Jurkat, Clone E6-1 (cell line): Measurements from ENCODE around the gene MUC12.

Source experiments
- DNase-seq: peaks from one replicate; pipeline ENCODE4 v3.0.0-alpha.2; 2011; ENCODE audit warnings: low read depth, low spot score
- H3K4me3 ChIP-seq: 2 replicates; pipeline ENCODE4 v1.5.1; 2011; ENCODE audit warnings: mild to moderate bottlenecking, low read length, control low read depth, moderate library complexity

The MUC12 gene

DNA sequence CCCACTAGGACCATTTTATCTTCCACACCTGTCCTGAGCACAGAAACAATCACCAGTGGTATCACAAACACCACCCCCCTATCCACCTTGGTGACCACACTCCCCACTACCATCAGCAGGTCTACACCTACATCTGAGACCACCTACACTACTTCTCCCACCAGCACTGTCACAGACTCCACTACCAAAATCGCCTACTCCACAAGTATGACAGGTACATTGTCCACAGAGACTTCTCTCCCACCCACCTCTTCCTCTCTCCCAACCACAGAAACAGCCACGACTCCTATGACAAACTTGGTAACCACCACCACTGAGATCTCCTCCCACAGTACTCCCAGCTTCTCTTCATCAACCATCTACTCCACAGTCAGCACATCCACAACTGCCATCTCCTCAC lies 16.7 kb upstream of the MUC12 start:
- no peak for DNase-seq
- no peak overlapping the region for H3K4me3 ChIP-seq

DNA sequence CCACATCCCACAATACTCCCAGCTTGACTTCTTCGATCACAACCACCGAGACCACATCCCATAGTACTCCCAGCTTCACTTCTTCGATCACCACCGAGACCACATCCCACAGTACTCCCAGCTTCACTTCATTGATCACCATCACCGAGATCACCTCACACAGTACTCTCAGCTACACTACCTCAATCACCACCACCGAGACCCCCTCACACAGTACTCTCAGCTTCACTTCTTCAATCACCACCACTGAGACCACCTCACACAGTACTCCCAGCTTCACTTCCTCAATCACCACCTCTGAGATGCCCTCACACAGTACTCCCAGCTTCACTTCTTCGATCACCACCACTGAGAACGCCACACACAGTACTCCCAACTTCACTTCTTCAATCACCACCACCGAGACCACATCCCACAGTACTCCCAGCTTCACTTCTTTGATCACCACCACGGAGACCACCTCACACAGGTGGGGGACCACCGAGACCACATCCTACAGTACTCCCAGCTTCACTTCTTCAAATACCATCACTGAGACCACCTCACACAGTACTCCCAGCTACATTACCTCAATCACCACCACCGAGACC lies 11.4 kb upstream of the MUC12 start:
- DNase-seq, result peak; percentile 33
- no peak overlapping the region for H3K4me3 ChIP-seq

DNA sequence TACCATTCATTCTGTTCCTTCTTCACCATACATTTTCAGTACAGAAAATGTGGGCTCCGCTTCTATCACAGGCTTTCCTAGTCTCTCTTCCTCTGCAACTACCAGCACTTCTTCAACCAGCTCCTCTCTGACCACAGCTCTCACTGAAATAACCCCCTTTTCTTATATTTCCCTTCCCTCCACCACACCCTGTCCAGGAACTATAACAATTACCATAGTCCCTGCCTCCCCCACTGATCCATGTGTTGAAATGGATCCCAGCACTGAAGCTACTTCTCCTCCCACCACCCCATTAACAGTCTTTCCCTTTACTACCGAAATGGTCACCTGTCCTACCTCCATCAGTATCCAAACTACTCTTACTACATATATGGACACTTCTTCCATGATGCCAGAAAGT lies 9.5 kb upstream of the MUC12 start:
- H3K4me3 ChIP-seq, result no peak overlapping the region
- DNase-seq, result no peak

DNA sequence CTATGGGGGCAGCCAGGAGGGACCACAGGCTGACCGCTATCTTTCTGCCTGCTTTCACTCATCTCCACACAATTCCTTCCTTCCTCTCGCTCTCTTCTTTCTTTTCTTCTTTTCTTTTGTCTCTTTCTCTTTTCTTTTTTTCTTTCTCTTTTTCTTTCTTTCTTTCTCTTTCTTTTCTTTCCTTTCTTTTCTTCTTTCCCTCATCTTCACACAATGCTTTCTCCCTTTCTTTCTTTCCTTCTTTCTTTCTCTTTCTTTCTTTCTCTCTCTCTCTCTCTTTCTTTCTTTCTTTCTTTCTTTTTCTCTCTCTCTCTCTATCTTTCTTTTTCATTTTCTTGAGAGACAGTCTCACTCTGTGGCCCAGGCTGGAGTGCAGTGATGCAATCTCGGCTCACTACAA lies 6.8 kb upstream of the MUC12 start:
- DNase-seq, result no peak
- no peak overlapping the region for H3K4me3 ChIP-seq

DNA sequence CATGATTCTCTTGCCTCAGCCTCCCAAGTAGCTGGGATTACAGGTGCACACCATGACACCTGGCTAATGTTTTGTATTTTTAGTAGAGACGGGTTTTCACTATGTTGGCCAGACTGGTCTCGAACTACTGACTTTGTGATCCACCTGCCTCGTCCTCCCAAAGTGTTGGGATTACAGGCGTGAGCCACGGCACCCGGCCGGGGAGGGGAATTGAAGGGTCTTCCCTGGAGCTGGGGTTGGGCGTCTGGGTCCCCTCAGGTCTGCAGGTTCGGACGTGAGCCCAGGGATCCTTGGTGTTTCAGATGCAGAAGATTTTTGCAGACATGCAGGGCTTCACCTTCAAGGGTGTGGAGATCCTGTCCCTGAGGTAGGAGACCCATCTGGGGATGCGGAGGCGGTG lies 6.0 kb upstream of the MUC12 start:
- DNase-seq, result no peak
- H3K4me3 ChIP-seq, result no peak overlapping the region

DNA sequence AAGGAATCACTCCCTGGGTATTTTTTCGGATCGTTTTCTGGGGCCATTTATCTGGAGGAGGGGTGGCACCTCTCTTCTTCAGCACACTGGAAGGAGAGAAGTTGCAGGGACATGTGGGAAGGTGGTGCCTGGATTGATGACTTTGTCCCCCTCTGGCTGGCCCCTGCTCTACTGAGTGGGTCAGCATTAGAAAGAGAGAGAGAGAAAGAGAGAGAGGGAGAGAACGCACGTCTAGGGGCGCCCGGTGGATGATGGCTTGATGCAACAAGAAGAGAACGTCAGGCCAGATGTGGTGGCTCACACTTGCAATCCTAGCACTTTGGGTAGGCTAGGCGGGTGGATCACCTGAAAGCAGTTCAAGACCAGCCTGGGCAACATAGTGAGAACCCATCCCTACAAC lies 5.5 kb upstream of the MUC12 start:
- no peak for DNase-seq
- no peak overlapping the region for H3K4me3 ChIP-seq

DNA sequence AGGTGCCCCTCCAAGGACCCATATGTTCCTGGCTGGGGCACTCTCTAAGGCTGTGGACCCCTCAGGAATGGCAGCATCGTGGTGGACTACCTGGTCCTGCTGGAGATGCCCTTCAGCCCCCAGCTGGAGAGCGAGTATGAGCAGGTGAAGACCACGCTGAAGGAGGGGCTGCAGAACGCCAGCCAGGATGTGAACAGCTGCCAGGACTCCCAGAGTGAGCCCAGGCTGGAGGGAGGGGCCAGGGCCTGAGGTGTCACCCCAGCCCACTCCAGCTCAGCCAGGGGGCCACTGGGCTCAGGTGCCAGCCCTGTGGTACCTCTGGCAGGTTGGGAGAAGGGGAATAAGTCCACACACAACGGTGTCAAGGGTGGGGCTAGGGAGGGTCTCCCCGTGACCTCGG lies 4.7 kb upstream of the MUC12 start:
- H3K4me3 ChIP-seq, result no peak overlapping the region
- no peak for DNase-seq

DNA sequence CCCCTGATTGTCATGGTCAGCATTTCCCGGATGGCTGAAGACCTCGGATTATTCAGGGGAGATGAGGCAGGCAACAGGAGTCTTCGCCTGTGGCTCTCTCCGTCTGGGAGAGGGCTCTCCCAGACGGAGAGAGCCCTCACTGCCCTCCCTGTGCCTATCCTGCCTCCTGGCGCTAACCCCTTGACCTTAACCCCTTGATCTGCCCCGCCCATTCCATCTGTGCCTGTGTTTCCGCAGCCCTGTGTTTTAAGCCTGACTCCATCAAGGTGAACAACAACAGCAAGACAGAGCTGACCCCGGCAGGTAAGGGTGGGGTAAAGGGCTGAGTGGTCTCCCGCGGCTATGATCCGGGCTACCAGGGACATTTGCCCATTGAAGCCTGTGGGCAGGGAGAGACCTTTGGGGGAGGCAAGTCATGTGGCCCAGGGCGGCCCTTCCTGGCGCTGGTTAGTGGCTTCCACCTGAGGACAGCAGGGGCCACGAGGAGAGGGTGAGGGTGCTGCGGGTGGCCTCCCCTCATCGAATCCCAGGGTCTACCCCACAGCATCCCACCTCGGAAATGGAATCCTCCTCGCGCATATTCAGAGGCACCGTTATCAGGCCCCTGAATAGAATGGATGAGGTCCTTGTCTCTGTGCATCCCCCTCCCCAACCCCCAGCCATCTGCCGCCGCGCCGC lies 4.2 kb upstream of the MUC12 start:
- DNase-seq, result no peak
- H3K4me3 ChIP-seq, result no peak overlapping the region

DNA sequence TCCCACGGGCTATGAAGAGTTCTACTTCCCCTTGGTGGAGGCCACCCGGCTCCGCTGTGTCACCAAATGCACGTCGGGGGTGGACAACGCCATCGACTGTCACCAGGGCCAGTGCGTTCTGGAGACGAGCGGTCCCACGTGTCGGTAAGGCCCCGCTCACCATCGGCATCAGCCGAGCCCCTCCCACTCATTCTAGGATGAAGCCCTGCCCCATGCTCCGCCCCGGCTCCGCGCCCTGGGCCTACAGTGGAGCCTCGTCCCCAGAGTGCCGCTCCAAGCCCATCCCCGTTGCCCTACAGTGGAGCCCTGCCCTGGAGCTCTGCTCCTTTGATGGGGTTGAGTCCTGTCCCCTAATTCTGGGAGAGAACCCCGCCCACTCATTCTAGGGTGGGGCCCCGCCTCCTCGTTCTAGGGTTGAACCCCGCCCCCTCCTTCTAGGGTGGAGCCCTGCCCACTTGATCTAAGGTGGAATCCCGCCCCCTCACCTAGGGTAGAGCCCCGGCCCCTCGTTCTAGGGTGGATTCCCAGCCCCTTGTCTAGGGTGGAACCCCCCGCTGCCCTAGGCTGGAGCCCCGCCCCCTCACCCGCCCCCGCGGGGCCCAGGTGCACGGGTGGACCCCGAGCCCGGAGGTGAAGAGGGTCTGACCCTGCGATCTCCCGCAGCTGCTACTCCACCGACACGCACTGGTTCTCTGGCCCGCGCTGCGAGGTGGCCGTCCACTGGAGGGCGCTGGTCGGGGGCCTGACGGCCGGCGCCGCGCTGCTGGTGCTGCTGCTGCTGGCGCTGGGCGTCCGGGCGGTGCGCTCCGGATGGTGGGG lies 3.4 kb upstream of the MUC12 start:
- no peak overlapping the region for H3K4me3 ChIP-seq
- no peak for DNase-seq

DNA sequence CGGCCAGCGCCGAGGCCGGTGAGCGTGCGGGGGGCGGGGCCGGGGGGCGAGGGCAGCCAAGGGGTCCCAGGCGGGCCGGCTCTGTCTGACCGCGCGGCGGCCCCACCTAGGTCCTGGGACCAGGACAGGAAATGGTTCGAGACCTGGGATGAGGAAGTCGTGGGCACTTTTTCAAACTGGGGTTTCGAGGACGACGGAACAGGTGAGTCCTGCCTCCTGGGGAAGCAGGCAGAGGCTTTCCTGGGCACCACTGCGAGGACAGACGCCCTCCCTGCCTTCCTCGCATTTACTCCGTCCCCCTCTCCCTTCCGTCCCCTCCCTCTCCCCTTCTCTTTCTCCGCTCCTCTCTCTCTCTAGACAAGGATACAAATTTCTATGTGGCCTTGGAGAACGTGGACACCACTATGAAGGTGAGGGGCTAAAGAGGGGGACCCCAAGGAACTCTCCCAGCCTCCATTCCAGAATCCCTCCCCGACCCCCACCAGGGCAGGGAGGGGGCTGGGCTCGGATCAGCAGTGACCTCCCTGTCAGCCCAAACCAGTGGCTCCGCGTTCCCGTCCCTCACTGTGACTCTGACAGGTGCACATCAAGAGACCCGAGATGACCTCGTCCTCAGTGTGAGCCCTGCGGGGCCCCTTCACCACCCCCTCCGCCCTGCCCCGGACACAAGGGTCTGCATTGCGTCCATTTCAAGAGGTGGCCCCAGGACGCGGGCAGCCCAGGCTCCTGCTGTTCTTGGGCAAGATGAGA lies 2.6 kb upstream of the MUC12 start:
- H3K4me3 ChIP-seq, result no peak overlapping the region
- DNase-seq, result no peak

DNA sequence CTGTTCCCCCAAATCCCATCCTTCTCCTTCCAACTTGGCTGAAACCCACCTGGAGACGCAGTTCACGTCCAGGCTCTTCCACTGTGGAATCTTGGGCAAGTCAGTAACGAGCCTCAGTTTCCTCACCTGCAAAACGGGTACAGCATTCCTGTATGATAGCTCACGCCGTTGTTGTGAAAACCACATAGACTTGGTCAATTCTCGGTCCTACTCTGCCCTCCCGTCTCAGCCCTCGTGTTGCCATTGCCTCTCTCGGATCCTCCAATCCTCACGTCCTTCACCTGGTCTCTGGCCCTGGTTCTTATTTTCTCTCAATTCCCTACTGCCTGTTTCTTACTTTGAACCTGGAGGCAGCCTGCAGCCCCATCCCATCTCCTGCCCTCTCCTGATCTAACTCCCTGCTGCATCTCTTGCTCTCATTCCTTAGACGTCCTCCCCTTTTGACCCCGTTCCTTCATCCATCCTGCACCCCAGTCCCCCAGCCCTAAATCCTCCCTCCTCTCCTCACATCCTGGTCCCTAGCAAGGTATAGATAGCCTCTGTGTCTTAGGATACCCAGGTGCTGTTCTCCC lies 2.0 kb upstream of the MUC12 start:
- H3K4me3 ChIP-seq, result no peak overlapping the region
- DNase-seq, result no peak

DNA sequence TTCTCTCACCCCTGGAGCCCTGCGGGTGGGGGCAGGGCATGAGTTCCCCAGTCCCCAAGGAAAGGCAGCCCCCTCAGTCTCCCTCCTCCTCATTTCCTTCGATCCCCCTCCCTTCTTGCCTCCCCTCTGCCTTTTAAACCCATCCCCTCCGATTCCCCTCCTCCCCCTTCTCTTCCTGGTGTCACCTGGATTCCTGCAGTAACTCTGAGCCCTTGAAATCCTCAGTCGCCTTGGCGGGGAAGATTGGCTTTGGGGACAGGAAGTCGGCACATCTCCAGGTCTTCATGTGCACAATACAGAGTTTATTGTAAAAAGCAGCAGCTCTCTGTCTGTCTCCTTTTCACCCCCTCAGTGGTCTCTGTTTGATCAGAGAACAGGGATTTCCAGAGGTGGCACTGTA lies 1.3 kb upstream of the MUC12 start:
- DNase-seq, result no peak
- H3K4me3 ChIP-seq, result no peak overlapping the region

DNA sequence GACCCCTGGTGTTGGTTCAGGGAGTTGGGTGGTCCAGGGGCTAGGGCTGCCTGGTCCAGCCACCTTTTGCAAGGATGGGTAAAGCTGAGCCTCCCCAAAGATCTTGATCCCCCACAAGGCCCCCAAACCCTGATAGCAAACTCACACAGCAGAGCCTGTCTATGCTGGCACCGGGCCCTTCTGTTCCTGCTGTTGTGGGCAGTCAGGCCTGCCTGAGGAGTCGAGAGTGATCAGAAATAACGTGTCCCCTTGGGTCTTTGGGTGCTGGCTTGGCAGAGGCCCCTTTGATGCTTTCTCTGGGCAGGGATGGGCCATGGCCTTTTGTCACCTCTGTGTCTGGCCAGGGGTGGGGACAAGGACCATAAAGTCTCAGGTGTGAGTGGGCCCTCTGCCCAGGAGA lies 715 bp upstream of the MUC12 start:
- DNase-seq, result no peak
- no peak overlapping the region for H3K4me3 ChIP-seq

DNA sequence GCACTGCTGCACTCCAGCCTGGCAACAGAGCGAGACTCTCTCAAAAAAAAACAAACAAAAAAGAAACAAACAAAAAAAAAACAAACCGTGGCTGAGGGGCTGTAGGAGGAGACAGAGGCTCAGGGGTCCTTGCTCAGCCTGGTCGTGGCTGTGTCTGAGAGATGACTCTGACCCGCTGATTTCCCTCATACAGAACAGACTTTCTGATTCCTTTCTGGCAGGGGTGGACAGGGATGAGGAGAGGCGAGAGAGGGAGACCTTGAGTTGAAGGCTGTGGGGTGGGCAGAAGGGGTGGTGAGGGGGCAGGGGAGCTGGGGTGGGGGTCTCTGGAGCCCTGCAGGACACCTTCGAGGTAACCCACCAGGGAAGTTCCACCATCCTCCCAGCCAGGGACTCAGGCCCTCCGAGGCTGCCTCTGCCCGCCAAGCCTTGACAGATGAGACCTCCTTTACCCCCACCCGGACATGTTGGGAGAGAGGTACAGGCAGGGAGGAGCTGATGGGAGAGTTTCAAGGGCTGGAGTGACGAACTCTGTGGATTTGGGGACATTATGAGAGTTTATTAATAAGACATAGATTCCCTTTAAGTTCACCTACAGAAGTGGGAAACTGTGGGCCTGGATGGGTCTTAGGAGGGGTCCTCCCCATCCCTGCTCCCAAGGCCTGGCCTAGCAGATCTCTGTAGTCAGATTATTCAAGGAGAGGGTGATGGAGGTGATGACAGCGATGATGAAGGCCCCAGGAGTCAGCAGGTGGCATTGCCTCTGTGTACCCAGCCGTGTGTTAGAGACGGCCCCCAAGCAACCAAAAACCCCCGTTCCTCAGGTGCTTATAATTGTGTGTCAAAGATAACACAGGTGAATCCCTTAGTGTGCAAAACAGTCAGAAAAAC lies 2.0 kb downstream of the MUC12 start:
- H3K4me3 ChIP-seq, result no peak overlapping the region
- no peak for DNase-seq

DNA sequence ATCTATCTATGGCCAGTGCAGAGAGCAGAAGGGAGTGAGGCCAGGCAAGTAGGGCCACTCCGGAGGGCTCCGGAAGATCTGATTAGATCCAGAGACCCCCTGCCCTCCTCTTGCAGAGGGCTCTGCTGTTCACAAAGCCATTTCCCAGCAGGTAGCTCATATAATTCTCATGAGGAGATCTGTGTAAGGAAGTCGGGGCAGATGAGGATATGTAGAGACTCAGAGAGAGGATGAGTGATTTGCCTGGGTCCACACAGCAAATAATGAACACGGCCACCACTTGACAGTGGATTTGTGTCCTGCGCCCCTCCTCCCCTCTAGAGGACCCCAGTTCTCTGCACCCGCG lies 2.6 kb downstream of the MUC12 start:
- H3K4me3 ChIP-seq, result no peak overlapping the region
- DNase-seq, result no peak

DNA sequence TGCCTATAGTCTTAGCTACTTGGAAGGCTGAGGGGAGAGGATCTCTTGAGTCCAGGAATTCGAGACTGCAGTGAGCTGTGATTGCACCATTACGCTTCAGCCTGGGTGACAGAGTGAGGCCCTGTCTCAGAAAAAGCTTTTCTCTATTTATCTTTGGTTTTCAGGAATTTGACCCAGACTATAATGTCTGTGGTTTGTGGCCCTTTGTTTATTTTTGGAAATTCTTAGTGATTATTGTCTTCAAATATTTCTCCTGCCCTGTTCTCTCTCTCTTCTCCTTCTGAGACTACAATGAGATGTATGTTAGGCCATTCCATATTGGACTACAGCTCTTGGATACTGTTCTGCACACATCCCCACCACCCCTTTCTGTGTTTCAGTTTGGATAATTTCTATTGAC lies 4.7 kb downstream of the MUC12 start:
- H3K4me3 ChIP-seq, result no peak overlapping the region
- DNase-seq, result no peak

DNA sequence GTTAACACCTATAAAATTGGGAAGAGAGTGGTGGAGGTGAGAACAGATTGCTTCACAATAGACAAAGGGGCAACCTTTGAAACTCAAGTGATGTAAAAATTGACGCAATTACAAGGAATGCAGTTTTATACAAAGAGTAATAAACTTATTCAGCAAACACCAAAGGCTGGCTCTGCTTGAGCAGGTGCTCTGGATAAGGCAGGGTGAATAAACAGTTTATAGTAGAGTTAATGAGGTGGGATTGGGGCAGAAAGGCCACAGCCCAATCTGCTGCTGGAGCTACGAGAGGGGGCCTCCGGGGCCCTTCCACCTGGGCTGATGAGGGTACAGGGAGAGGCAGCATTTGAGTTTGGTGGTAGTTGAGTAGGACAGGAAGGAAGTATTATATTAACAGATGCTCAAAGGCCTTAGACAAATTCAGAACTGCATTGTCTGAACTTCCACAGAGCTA lies 6.0 kb downstream of the MUC12 start:
- no peak for DNase-seq
- H3K4me3 ChIP-seq, result no peak overlapping the region

DNA sequence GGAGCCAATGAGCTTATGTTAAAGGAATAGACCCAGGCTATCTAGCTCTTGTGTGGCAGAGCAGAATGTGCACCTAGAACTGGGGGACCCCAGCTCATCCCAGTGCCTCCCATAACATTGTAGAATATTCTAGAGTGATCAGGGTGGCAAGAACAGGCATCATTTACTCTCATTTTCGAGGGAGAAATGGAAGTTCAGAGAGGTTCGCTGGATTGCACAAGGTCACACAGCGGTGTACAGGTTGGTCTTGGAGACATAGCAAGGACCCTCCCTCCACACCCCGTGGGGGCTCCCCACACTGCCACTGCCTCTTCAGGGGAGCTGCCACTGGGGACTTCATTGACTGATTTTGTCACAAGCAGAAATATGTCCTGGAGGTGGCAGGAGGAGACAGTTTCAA lies 8.9 kb downstream of the MUC12 start:
- DNase-seq, result no peak
- H3K4me3 ChIP-seq, result no peak overlapping the region
